Neural progenitor cell (in vitro differentiated cells): ENCODE results near the gene SLC6A11. TPM values are rescaled to one million over a fixed set of nuclear protein-coding genes. Genes with fewer than 3 reads are reported as not detected.

Experiments used
- DNase-seq: peaks from one replicate; pipeline ENCODE4 v3.0.0-alpha.2; 2016; ENCODE audit warnings: low spot score
- H2AFZ ChIP-seq: fragments of 200-600 bp; sonication (generic); replicated peaks from 2 replicates; pipeline ENCODE4 v1.6.1; 2016; ENCODE audit warnings: antibody characterized with exemption
- H3F3A ChIP-seq: fragments of 200-600 bp; sonication (generic); 2 replicates; pipeline ENCODE4 v1.6.1; 2016; ENCODE audit warnings: antibody characterized with exemption, low read depth
- H3K27ac ChIP-seq: fragments of 200-600 bp; sonication (generic); 2 replicates; pipeline ENCODE4 v1.5.1; 2016; ENCODE audit warnings: mild to moderate bottlenecking
- H3K27me3 ChIP-seq: fragments of 200-600 bp; sonication (generic); 2 replicates; pipeline ENCODE4 v1.6.1; 2016; ENCODE audit warnings: mild to moderate bottlenecking, moderate library complexity
- H3K36me3 ChIP-seq: fragments of 200-600 bp; sonication (generic); 2 replicates; pipeline ENCODE4 v1.5.1; 2016
- H3K4me1 ChIP-seq: fragments of 200-600 bp; sonication (generic); 2 replicates; pipeline ENCODE4 v1.6.1; 2016; ENCODE audit warnings: mixed run types
- H3K4me2 ChIP-seq: fragments of 200-600 bp; sonication (generic); 2 replicates; pipeline ENCODE4 v1.6.1; 2016
- H3K4me3 ChIP-seq: fragments of 200-600 bp; sonication (generic); 2 replicates; pipeline ENCODE4 v1.5.1; 2016
- H3K79me2 ChIP-seq: fragments of 200-600 bp; sonication (generic); 2 replicates; pipeline ENCODE4 v1.6.1; 2016; ENCODE audit warnings: low read depth
- H3K9ac ChIP-seq: fragments of 200-600 bp; sonication (generic); 2 replicates; pipeline ENCODE4 v1.6.1; 2016
- H3K9me3 ChIP-seq: fragments of 200-600 bp; sonication (generic); 2 replicates; pipeline ENCODE4 v1.5.1; 2016; ENCODE audit warnings: low read depth
- H4K20me1 ChIP-seq: fragments of 200-600 bp; sonication (generic); 2 replicates; pipeline ENCODE4 v1.6.1; 2016; ENCODE audit warnings: low read depth
- H3K27ac Mint-ChIP-seq: 3 replicates; pipeline ENCODE4 v1.8.0; 2021; ENCODE audit warnings: mixed read lengths
- H3K27me3 Mint-ChIP-seq: 2 replicates; pipeline ENCODE4 v1.8.0; 2022; ENCODE audit warnings: low read depth, mild to moderate bottlenecking, inconsistent platforms, moderate library complexity, mixed read lengths; ENCODE audit not compliant: insufficient read depth
- H3K36me3 Mint-ChIP-seq: 3 replicates; pipeline ENCODE4 v1.8.0; 2021; ENCODE audit warnings: mixed read lengths
- H3K4me1 Mint-ChIP-seq: 3 replicates; pipeline ENCODE4 v1.8.0; 2021; ENCODE audit warnings: mixed read lengths
- H3K4me3 Mint-ChIP-seq: 3 replicates; pipeline ENCODE4 v1.8.0; 2021; ENCODE audit warnings: mild to moderate bottlenecking, moderate library complexity, mixed read lengths
- H3K9me3 Mint-ChIP-seq: 3 replicates; pipeline ENCODE4 v1.8.0; 2020; ENCODE audit warnings: mixed read lengths
- EZH2 ChIP-seq: fragments of 200-600 bp; sonication (generic); IDR thresholded peaks from 2 replicates; pipeline ENCODE4 v1.6.1; 2017; ENCODE audit warnings: antibody characterized with exemption, mild to moderate bottlenecking, moderate library complexity
- EZH2phosphoT487 ChIP-seq: fragments of 200-600 bp; sonication (generic); IDR thresholded peaks from 2 replicates; pipeline ENCODE4 v1.6.1; 2017; ENCODE audit warnings: antibody characterized with exemption
- total RNA-seq: library from RNA; depleted of rRNA; stranded (reverse); fragments of >200 nt; gene quantifications from 2 replicates; pipeline ENCODE4 v1.2.3, GENCODE V29; 2015; ENCODE audit warnings: low replicate concordance
- TF ChIP-seq, protein P1 (sequence below): fragments of 200-600 bp; sonication (generic); IDR thresholded peaks from 2 replicates; pipeline ENCODE4 v1.5.1; 2017; ENCODE audit warnings: antibody characterized with exemption, mild to moderate bottlenecking

The SLC6A11 gene
- total RNA-seq, 1 donor from 2014 or later = 0.86 TPM

DNA sequence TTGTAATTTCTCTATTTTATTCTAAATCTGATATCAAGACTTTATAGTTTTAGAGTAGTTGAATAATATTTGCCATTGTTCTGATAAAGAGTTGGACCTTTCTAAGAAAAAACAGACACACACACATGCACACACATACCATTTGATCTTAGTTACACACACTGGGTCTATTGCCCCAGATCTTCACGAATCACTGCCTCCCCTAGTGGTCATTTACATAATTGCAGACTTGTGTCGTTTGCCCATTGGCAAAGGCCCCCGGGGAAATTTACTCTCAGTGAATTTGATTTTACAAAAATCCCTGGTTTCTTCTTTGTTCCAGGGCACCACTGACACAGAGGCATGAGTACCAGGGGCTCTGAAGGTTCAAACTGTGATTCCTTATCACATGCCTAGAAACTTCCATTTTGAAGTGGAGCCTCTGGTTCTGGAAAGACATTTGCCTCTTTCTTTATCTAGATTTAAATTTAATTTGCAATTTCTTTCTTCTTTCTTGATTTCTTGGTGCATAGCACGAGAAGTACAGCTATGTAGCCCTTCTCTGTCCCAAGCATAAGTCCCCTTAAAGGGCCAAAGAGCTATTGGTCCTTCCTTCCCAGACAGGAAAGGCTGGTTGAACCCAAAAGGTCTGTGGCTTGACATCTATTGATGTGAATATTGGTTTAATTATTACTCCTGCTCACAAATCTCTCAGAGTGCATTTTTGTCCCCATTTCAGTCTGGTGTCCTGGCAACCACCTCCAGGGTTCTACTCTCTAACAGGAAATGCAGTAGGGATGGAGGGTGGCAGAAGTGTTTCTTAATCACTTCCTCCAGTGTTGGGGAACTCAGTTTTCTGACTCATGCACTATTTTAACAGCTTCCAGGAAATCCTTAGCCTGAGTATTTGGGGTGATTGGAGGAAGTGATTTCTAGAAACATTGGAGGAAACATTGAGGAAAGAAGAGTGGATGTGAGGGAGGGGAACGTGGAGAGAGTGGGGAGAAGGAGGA is 32.4 kb upstream of the SLC6A11 start:
- DNase-seq = peak; percentile 67

DNA sequence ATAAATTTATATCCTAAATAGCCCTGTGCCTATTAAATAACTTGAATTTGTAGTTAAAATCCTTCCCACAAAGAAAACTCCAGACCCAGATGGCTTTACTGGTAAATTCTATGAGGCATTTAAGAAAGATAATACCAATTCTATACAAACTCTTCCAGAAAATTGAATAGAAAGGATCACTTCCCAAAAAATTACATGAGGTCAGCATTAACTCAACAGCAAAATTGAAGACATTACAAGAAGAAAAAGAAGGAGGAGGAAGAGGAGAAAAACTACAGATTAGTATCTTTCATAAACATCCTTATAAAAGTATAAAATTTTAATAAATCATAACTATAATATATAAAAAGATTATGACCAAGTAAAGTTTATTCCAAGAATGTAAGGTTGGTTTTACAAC is 29.4 kb upstream of the SLC6A11 start:
- no peak overlapping the region for H3K9ac ChIP-seq
- H3K4me1 ChIP-seq = no peaks in the 10 kb centered on the region
- no peak overlapping the region for H3K27ac ChIP-seq
- TF ChIP-seq EZH2phosphoT487 (no peak), EZH2 (no peak)
- TF ChIP-seq, protein P1, sequence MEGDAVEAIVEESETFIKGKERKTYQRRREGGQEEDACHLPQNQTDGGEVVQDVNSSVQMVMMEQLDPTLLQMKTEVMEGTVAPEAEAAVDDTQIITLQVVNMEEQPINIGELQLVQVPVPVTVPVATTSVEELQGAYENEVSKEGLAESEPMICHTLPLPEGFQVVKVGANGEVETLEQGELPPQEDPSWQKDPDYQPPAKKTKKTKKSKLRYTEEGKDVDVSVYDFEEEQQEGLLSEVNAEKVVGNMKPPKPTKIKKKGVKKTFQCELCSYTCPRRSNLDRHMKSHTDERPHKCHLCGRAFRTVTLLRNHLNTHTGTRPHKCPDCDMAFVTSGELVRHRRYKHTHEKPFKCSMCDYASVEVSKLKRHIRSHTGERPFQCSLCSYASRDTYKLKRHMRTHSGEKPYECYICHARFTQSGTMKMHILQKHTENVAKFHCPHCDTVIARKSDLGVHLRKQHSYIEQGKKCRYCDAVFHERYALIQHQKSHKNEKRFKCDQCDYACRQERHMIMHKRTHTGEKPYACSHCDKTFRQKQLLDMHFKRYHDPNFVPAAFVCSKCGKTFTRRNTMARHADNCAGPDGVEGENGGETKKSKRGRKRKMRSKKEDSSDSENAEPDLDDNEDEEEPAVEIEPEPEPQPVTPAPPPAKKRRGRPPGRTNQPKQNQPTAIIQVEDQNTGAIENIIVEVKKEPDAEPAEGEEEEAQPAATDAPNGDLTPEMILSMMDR = no peak
- Mint-ChIP-seq H3K9me3 (no peaks in the 10 kb centered on the region), H3K27ac (no peak overlapping the region), H3K4me3 (no peak overlapping the region), H3K36me3 (no peaks in the 10 kb centered on the region), H3K4me1 (peaks cover 3% of the 10 kb centered on the region), H3K27me3 (peaks cover 2% of the 10 kb centered on the region)
- no peaks in the 10 kb centered on the region for H3K79me2 ChIP-seq
- no peaks in the 10 kb centered on the region for H3F3A ChIP-seq
- no peak overlapping the region for H3K4me2 ChIP-seq
- H3K9me3 ChIP-seq = no peaks in the 10 kb centered on the region
- no peak for DNase-seq
- no peaks in the 10 kb centered on the region for H3K36me3 ChIP-seq
- H3K27me3 ChIP-seq = peaks cover 55% of the 10 kb centered on the region
- no peak overlapping the region for H2AFZ ChIP-seq
- H3K4me3 ChIP-seq = no peak overlapping the region
- no peaks in the 10 kb centered on the region for H4K20me1 ChIP-seq

More for the DNA sequence above, 32.4 kb upstream of the SLC6A11 start:
- H3K36me3 Mint-ChIP-seq = no peaks in the 10 kb centered on the region
- H2AFZ ChIP-seq = no peak overlapping the region
- no peaks in the 10 kb centered on the region for H3K4me1 ChIP-seq
- H3F3A ChIP-seq = no peaks in the 10 kb centered on the region
- no peak overlapping the region for H3K4me2 ChIP-seq
- no peak overlapping the region for H3K27ac ChIP-seq
- H3K27me3 ChIP-seq = peaks cover 47% of the 10 kb centered on the region
- no peak overlapping the region for H3K9ac ChIP-seq
- H3K9me3 ChIP-seq = no peaks in the 10 kb centered on the region
- TF ChIP-seq, protein P1 = peak; percentile 84
- TF ChIP-seq EZH2phosphoT487 (no peak), EZH2 (no peak)
- H3K4me1 Mint-ChIP-seq = peaks cover 3% of the 10 kb centered on the region
- no peak overlapping the region for H3K4me3 Mint-ChIP-seq
- no peaks in the 10 kb centered on the region for H4K20me1 ChIP-seq
- H3K4me3 ChIP-seq = no peak overlapping the region
- peaks cover 10% of the 10 kb centered on the region for H3K27me3 Mint-ChIP-seq
- H3K36me3 ChIP-seq = no peaks in the 10 kb centered on the region
- no peaks in the 10 kb centered on the region for H3K9me3 Mint-ChIP-seq
- no peak overlapping the region for H3K27ac Mint-ChIP-seq
- no peaks in the 10 kb centered on the region for H3K79me2 ChIP-seq

DNA sequence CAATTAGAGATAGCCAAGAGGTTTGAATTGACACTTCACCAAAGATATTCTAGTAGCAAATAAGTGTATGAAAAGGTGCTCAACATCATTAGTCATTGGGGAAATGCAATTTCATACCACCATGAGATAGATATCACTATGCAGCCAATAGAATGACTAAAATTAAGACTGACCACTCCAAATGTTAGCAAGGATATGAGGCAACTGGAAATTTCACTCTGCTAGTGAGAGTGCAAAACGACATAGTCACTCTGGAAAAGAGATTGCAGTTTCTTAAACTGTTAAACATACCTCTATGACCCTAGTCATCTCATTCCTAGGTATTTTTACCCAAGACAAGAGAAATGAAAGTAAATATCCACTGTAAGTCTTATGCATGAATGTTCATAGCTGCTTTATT is 27.6 kb upstream of the SLC6A11 start:
- Histone ChIP-seq H3K27ac (no peak overlapping the region), H3K9ac (no peak overlapping the region), H3K4me1 (no peaks in the 10 kb centered on the region), H2AFZ (no peak overlapping the region), H3K4me2 (no peak overlapping the region), H3F3A (no peaks in the 10 kb centered on the region), H3K9me3 (no peaks in the 10 kb centered on the region), H4K20me1 (no peaks in the 10 kb centered on the region), H3K4me3 (no peak overlapping the region), H3K36me3 (no peaks in the 10 kb centered on the region), H3K27me3 (peaks cover 63% of the 10 kb centered on the region), H3K79me2 (no peaks in the 10 kb centered on the region)
- Mint-ChIP-seq H3K27ac (no peak overlapping the region), H3K9me3 (no peaks in the 10 kb centered on the region), H3K4me3 (no peak overlapping the region), H3K27me3 (peaks cover 5% of the 10 kb centered on the region), H3K4me1 (peaks cover 3% of the 10 kb centered on the region), H3K36me3 (no peaks in the 10 kb centered on the region)
- no peak for TF ChIP-seq EZH2
- TF ChIP-seq, protein P1 = no peak
- TF ChIP-seq EZH2phosphoT487 = no peak
- no peak for DNase-seq
